SK-N-SH (cell line): ENCODE measurements around the gene CATSPERD. TPM values are rescaled to one million over a fixed set of nuclear protein-coding genes. Genes with fewer than 3 reads are reported as not detected.

Experiments
- CTCF ChIA-PET: fragments of 300-600, 350-600 bp; formaldehyde crosslinking; extraction: SDS; loops from one replicate; lab custom pipeline; 2021; lab: Yijun Ruan, JAX
- POLR2A ChIA-PET: fragments of 350-600 bp; sonication (Branson Sonifier 250); formaldehyde crosslinking; extraction: SDS; loops from one replicate; lab custom pipeline; 2020; ENCODE audit warnings: antibody characterized with exemption, inconsistent platforms; lab: Yijun Ruan, JAX
- DNase-seq: peaks from one replicate; pipeline ENCODE4 v3.0.0; 2012
- H2AFZ ChIP-seq: fragments of 200-600 bp; sonication (generic); 2 replicates; pipeline ENCODE4 v1.8.1; 2016; ENCODE audit warnings: antibody characterized with exemption, mild to moderate bottlenecking, low read depth
- H3F3A ChIP-seq: fragments of 200-600 bp; sonication (generic); replicated peaks from 2 replicates; pipeline ENCODE3; 2016; ENCODE audit warnings: antibody characterized with exemption, mild to moderate bottlenecking; ENCODE audit not compliant: insufficient read depth
- H3K27ac ChIP-seq, 2 experiments: fragments of 200-500 bp in 1 of 2; fragments of 200-600 bp in 1 of 2; sonication (Bioruptor generic) in 1 of 2; sonication (generic), shearing (Covaris generic) in 1 of 2; 2 replicates each; pipeline versions ENCODE4 v1.5.1 to v1.6.1; 2014 to 2016; ENCODE audit warnings: low read depth in 2 of 2, inconsistent platforms in 1 of 2, low read length in 1 of 2, mild to moderate bottlenecking in 1 of 2, mixed read lengths in 1 of 2
- H3K27me3 ChIP-seq: fragments of 200-600 bp; sonication (generic), shearing (Covaris generic); 2 replicates; pipeline ENCODE4 v1.6.1; 2016; ENCODE audit warnings: mixed run types; ENCODE audit not compliant: insufficient read depth
- H3K36me3 ChIP-seq, 2 experiments: fragments of 200-500 bp in 1 of 2; fragments of 200-600 bp in 1 of 2; sonication (Bioruptor generic) in 1 of 2; sonication (generic) in 1 of 2; replicated peaks in 1 of 2; 2 replicates each; pipeline versions ENCODE3 to v1.5.1; 2014 to 2016; ENCODE audit warnings: low read length in 1 of 2, mild to moderate bottlenecking in 1 of 2; ENCODE audit not compliant: insufficient read depth in 2 of 2, control insufficient read depth in 1 of 2
- H3K4me1 ChIP-seq, 2 experiments: fragments of 200-500 bp in 1 of 2; fragments of 200-600 bp in 1 of 2; sonication (Bioruptor generic) in 1 of 2; sonication (generic), shearing (Covaris generic) in 1 of 2; 2 replicates each; pipeline versions ENCODE4 v1.5.1 to v1.6.1; 2014 to 2016; ENCODE audit warnings: low read depth in 1 of 2, low read length in 1 of 2, mixed run types in 1 of 2; ENCODE audit not compliant: insufficient read depth in 2 of 2, control insufficient read depth in 1 of 2
- H3K4me2 ChIP-seq: fragments of 200-600 bp; sonication (generic), shearing (Covaris generic); 2 replicates; pipeline ENCODE4 v1.6.1; 2017; ENCODE audit warnings: mixed run types
- H3K4me3 ChIP-seq, 2 experiments: fragments of 200-500 bp in 1 of 2; fragments of 200-600 bp in 1 of 2; sonication (Bioruptor generic) in 1 of 2; sonication (generic), shearing (Covaris generic) in 1 of 2; 2 replicates each; pipeline versions ENCODE4 v1.5.1 to v1.8.1; 2014 to 2016; ENCODE audit warnings: low read depth in 2 of 2, inconsistent platforms in 1 of 2, low read length in 1 of 2, mild to moderate bottlenecking in 1 of 2, mixed read lengths in 1 of 2, moderate library complexity in 1 of 2
- H3K79me2 ChIP-seq: fragments of 200-600 bp; sonication (generic); 2 replicates; pipeline ENCODE4 v1.8.1; 2017; ENCODE audit warnings: mild to moderate bottlenecking; ENCODE audit not compliant: insufficient read depth
- H3K9ac ChIP-seq: fragments of 200-600 bp; sonication (generic); 2 replicates; pipeline ENCODE4 v1.6.1; 2017; ENCODE audit warnings: mixed run types
- H3K9me2 ChIP-seq: fragments of 200-600 bp; sonication (generic); 2 replicates; pipeline ENCODE4 v1.6.1; 2017; ENCODE audit warnings: mixed run types
- H3K9me3 ChIP-seq: fragments of 200-600 bp; sonication (generic); 2 replicates; pipeline ENCODE4 v1.6.1; 2017; ENCODE audit warnings: mixed run types, mild to moderate bottlenecking, moderate library complexity
- H4K20me1 ChIP-seq: fragments of 200-600 bp; sonication (generic); 2 replicates; pipeline ENCODE4 v1.6.1; 2017; ENCODE audit warnings: mild to moderate bottlenecking, mixed run types; ENCODE audit not compliant: insufficient read depth
- CHD2 ChIP-seq: fragments of 150-350 bp; IDR thresholded peaks from 2 replicates; pipeline ENCODE4 v1.6.1; 2018; ENCODE audit warnings: low read length; ENCODE audit not compliant: partially characterized antibody
- CTCF ChIP-seq: fragments of 200-600 bp; sonication (generic); IDR thresholded peaks from 2 replicates; pipeline ENCODE4 v1.6.1; 2017; ENCODE audit warnings: antibody characterized with exemption, mild to moderate bottlenecking, moderate library complexity
- ELF1 ChIP-seq: IDR thresholded peaks from 2 replicates; pipeline ENCODE4 v1.4.0; 2012
- EZH2phosphoT487 ChIP-seq: fragments of 200-600 bp; sonication (generic); IDR thresholded peaks from 2 replicates; pipeline ENCODE4 v1.6.1; 2017; ENCODE audit warnings: low read depth, mixed run types, mild to moderate bottlenecking, antibody characterized with exemption, moderate library complexity, borderline replicate concordance
- FOXJ3 ChIP-seq: sonication (generic); formaldehyde crosslinking; IDR thresholded peaks from 2 replicates; pipeline ENCODE4 v1.5.1; 2020; ENCODE audit warnings: mild to moderate bottlenecking, missing genetic modification reagents
- FOXM1 ChIP-seq: IDR thresholded peaks from 2 replicates; pipeline ENCODE4 v1.4.0; 2012; ENCODE audit warnings: low read depth, mild to moderate bottlenecking
- GATA2 ChIP-seq: sonication (generic); formaldehyde crosslinking; IDR thresholded peaks from 2 replicates; pipeline ENCODE4 v1.5.0; 2020; ENCODE audit warnings: mild to moderate bottlenecking, missing genetic modification reagents
- MAX ChIP-seq: IDR thresholded peaks from 2 replicates; pipeline ENCODE4 v1.4.0; 2012; ENCODE audit warnings: low read depth
- MXI1 ChIP-seq: IDR thresholded peaks from 2 replicates; pipeline ENCODE4 v1.6.1; 2012; ENCODE audit warnings: mild to moderate bottlenecking, low read depth, low read length, improper control_type of control experiment
- NFIC ChIP-seq: IDR thresholded peaks from 2 replicates; pipeline ENCODE4 v1.4.0; 2012; ENCODE audit warnings: borderline replicate concordance
- RAD21 ChIP-seq: IDR thresholded peaks from 2 replicates; pipeline ENCODE4 v1.6.1; 2012; ENCODE audit warnings: mild to moderate bottlenecking, low read length
- RCOR1 ChIP-seq: fragments of 150-350 bp; IDR thresholded peaks from 2 replicates; pipeline ENCODE4 v1.6.1; 2017; ENCODE audit warnings: antibody characterized with exemption, low read length
- REST ChIP-seq: IDR thresholded peaks from 2 replicates; pipeline ENCODE4 v1.6.1; 2012; ENCODE audit warnings: mild to moderate bottlenecking, low read depth, low read length, moderate library complexity
- RXRA ChIP-seq: IDR thresholded peaks from 2 replicates; pipeline ENCODE4 v1.4.0; 2012; ENCODE audit warnings: low read depth, mild to moderate bottlenecking, borderline replicate concordance
- SIN3A ChIP-seq: IDR thresholded peaks from 2 replicates; pipeline ENCODE4 v1.6.1; 2012; ENCODE audit warnings: low read depth, mild to moderate bottlenecking, low read length, moderate library complexity, borderline replicate concordance
- SMC3 ChIP-seq: IDR thresholded peaks from 2 replicates; pipeline ENCODE4 v1.6.1; 2012; ENCODE audit warnings: low read depth, low read length, improper control_type of control experiment
- TAF1 ChIP-seq: IDR thresholded peaks from 2 replicates; pipeline ENCODE4 v1.6.1; 2012; ENCODE audit warnings: low read depth, mild to moderate bottlenecking, low read length, moderate library complexity, borderline replicate concordance
- USF2 ChIP-seq: fragments of 150-350 bp; IDR thresholded peaks from 2 replicates; pipeline ENCODE4 v1.6.1; 2017; ENCODE audit warnings: antibody characterized with exemption, low read length, low read depth, borderline replicate concordance
- YY1 ChIP-seq: IDR thresholded peaks from 2 replicates; pipeline ENCODE4 v1.4.0; 2012; ENCODE audit warnings: low read depth, mild to moderate bottlenecking
- WGBS: methylation state at CpG from one replicate; pipeline ENCODE4 v1.1.6; 2017; ENCODE audit warnings: low lambda C conversion rate; 5-methylcytosine and 5-hydroxymethylcytosine counted together
- polyA plus RNA-seq, 3 experiments: library from polyadenylated mRNA; depleted of rRNA; stranded (reverse); fragments of >200 nt; gene quantifications; 2 replicates each; pipeline ENCODE4 v1.2.3, GENCODE V29; 2012

CATSPERD gene
- polyA plus RNA-seq, 1 of the 3 experiments (the other 2 are of a cell fraction) = not detected

GRCh38 chr19:5692723-5693194 is 27.7 kb upstream of the CATSPERD start:
- peaks cover 9 to 57% of the 10 kb centered on the region in 2 experiments for H3K36me3 ChIP-seq
- peaks cover 42% of the 10 kb centered on the region for H3F3A ChIP-seq
- 87% methylated on average over 7 of the region's 7 CpGs for WGBS
- no peak overlapping the region for H3K4me3 ChIP-seq
- POLR2A ChIA-PET = no interaction called here
- TF ChIP-seq RCOR1 = no peak
- no peak for TF ChIP-seq FOXM1
- TF ChIP-seq GATA2 (CRISPR knock-in tag) = no peak
- TF ChIP-seq MAX = no peak
- no peak for TF ChIP-seq SIN3A
- no peak for TF ChIP-seq ELF1
- no peak for TF ChIP-seq MXI1
- no peak for TF ChIP-seq SMC3
- no peak for TF ChIP-seq RXRA
- no peak for TF ChIP-seq TAF1
- no peak for TF ChIP-seq YY1
- TF ChIP-seq FOXJ3 = no peak
- no peak for TF ChIP-seq CHD2
- TF ChIP-seq EZH2phosphoT487 = no peak
- no peak for TF ChIP-seq NFIC
- CTCF ChIA-PET = no interaction called here
- H3K4me2 ChIP-seq = 0 out of 2 replicates have a peak overlapping the region, but pooled peaks have one; percentile 3
- H3K27me3 ChIP-seq = no peaks in the 10 kb centered on the region
- peak; percentile 28 for DNase-seq
- no peaks in the 10 kb centered on the region for H3K9me2 ChIP-seq
- H3K9ac ChIP-seq = no peak overlapping the region
- peaks cover 0 to 28% of the 10 kb centered on the region in 2 experiments; a peak in 1 of 4 replicates for H3K4me1 ChIP-seq
- H4K20me1 ChIP-seq = peaks cover 70% of the 10 kb centered on the region
- no peaks in the 10 kb centered on the region for H3K9me3 ChIP-seq
- H2AFZ ChIP-seq = no peak overlapping the region
- peaks cover 53% of the 10 kb centered on the region for H3K79me2 ChIP-seq
- peak overlapping the region; percentile 6 to 58; a peak in 2 of 4 replicates for H3K27ac ChIP-seq

- H3F3A ChIP-seq = peaks cover 47% of the 10 kb centered on the region
- DNase-seq = peak; percentile 31
- H3K4me1 ChIP-seq = peaks cover 0 to 28% of the 10 kb centered on the region in 2 experiments; a peak in 1 of 4 replicates
- H3K9me2 ChIP-seq = no peaks in the 10 kb centered on the region
- CTCF ChIA-PET = no interaction called here
- H3K4me3 ChIP-seq = no peak overlapping the region; a peak in 1 of 4 replicates
- H3K9ac ChIP-seq = no peak overlapping the region
- 0 out of 2 replicates have a peak overlapping the region, but pooled peaks have one; percentile 3 for H3K4me2 ChIP-seq
- WGBS = 97% methylated on average over 18 of the region's 39 CpGs
- H3K27ac ChIP-seq = peak overlapping the region; percentile 6 to 16; a peak in 2 of 4 replicates
- H3K27me3 ChIP-seq = no peaks in the 10 kb centered on the region
- H4K20me1 ChIP-seq = peaks cover 70% of the 10 kb centered on the region
- no peaks in the 10 kb centered on the region for H3K9me3 ChIP-seq
- H3K36me3 ChIP-seq = peaks cover 9 to 62% of the 10 kb centered on the region in 2 experiments
- H3K79me2 ChIP-seq = peaks cover 53% of the 10 kb centered on the region
- no peak overlapping the region for H2AFZ ChIP-seq
- POLR2A ChIA-PET = no interaction called here
- TF ChIP-seq RXRA (no peak), SMC3 (no peak), RAD21 (no peak), TAF1 (no peak), RCOR1 (no peak), CTCF (no peak), USF2 (no peak), REST (no peak), EZH2phosphoT487 (no peak)
Measured at GRCh38 chr19:5693195-5694166, 27.0 kb upstream of the CATSPERD start.
